Activated CD4-positive, alpha-beta T cell treated with anti-CD3 and anti-CD28 coated beads, Interleukin-2, amount 50 U/mL, for 24 hours (primary cell): Measurements from ENCODE around the gene DOCK2.
"Not testable (repeated sequence)": the region's sequence is repeated elsewhere in the genome, so short reads cannot be mapped to it uniquely, and the experiment has no call there.

ENCODE experiments used
- DNase-seq, 2 donors: peaks; one replicate each; pipeline ENCODE4 v3.0.0-alpha.2; 2020; ENCODE audit warnings: low read depth in 1 of 2, low spot score in 1 of 2

The DOCK2 gene

DNA sequence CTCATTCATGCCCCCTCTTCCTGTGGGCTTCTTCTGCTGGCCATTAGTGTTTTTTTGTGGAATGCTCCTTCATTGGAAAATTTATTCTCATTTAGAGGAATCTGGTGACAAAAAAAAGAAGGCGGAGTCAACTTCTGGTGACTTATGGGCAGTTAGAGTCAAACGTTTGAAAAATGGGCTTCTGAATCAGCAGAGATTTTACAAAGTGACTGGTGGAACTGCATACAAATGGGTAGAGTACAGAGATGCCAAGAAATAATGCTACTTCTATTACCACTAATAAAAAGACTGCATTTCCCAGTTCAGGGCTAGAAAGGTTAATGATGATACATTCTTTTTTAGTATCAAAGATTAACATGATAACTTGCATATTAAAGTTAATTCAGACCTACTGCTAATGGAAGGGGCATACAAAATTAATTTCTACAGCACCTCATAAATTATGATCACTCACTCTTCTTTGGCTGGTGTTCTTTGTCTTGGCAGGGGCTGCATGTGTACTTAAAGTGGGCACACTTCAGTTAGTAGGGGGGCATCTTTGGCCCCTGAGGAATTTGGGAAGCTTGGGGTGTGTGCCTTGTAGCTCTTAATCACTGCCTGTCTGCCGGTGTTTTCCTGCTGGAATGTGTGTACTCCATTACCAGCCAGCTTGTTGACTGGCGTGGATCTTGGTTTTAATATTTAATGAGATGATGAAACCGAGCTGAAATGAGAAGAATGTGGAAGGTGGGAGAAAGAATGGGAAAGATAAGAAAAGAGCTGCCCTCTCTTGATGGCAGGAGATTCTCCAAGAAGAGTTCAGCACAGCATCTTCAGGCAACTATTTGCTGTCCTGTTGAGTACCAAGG is 148.9 kb downstream of the DOCK2 start:
- DNase-seq, result no peak

DNA sequence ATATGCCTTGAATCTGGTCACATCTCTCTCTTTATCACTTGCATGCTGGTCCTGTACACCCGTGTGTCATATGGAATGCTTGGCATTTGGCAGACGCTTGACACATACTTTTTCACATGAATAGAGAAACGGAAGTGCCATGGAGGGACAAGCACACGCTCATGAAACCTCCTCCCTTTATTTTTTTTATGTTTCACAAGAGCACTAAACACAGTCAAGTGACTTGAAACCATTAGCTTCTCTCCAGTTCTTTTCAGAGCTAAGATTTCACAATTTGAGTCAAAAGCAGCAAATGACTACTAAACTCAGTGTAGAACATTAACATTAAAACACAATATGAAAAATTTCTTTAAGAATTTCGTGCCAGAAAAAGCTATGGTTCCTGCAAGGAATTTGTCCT is 151.1 kb downstream of the DOCK2 start:
- no peak for DNase-seq

GRCh38 chr5:169789417-169789940 is 152.4 kb downstream of the DOCK2 start:
- no peak for DNase-seq

DNA sequence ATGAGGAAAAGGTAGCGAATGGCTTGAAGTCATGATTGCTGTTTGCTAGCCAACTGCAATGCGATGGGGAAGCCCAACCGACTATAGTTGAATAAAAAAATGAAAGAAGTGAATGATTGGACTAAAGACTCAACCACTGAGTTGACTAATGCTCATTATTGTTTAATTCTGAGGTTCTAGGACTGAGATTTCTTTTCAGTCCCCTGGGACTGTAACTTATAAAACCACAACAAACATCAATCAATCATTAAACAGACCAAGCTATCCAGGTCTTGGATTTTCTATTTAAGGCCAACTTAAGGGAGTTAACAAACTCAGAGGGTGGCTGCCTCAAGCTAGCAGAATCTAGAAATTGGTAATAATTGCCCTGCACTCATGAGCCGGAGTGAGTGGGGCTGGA is 154.2 kb downstream of the DOCK2 start:
- no peak for DNase-seq

GRCh38 chr5:169795338-169795737 is 158.3 kb downstream of the DOCK2 start:
- no peak for DNase-seq

DNA sequence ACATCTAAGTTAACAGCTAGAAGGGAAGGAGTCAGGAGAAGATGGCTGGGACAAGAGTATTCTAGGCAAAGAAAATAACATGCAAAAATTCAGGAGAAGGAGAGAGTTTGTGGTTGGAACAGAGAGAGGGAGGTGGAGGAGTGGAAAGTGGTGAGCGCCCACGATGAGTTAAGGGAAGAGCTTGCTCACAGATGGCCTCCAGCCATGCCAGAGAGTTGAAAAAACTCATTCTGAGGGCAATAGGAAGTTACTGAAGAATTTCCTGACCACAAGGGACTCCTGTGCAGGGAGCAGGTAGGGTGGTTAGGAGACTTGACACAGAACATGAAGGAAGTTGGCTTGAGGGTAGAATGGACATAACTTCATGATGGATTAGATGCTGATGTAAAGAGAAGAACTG is 159.7 kb downstream of the DOCK2 start:
- no peak for DNase-seq

- DNase-seq, result no peak
These were observed 160.5 kb downstream of the DOCK2 start for GRCh38 chr5:169797577-169797976.

GRCh38 chr5:169798438-169798837 is 161.4 kb downstream of the DOCK2 start:
- DNase-seq, result no peak

DNA sequence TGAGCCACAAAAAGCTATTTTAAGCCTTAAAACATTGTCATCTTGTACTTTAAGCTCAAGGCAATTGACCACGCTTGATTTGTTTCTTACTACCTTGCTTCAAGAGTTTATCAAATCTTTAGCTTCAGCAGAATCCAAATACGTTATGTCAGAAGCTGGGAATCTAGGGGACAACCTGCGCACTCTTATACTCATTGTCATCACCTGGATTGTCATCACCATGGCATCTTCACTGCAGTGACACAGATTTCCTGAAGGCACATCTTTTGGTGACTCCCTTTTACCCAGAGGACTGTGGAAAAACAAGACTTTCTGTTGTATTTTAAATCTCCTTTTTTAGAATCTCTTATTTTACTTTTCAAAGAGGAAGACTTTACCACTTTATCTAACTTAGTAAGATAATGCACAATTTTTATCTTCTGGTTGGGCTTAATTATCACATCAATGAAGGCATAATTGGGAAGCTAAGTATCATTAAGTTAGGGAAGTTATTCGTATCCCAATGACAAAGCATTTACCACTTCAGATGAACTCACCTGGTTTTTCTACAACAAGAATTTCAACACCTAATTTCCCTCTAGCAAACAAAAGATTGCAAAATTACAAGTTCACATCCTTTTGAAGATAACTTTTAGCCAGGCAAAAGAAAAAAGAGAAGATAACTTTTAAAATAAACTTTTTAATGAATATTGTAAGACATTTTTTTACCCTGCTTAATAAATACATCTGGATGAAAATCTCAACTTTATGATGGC is 162.0 kb downstream of the DOCK2 start:
- no peak for DNase-seq

DNA sequence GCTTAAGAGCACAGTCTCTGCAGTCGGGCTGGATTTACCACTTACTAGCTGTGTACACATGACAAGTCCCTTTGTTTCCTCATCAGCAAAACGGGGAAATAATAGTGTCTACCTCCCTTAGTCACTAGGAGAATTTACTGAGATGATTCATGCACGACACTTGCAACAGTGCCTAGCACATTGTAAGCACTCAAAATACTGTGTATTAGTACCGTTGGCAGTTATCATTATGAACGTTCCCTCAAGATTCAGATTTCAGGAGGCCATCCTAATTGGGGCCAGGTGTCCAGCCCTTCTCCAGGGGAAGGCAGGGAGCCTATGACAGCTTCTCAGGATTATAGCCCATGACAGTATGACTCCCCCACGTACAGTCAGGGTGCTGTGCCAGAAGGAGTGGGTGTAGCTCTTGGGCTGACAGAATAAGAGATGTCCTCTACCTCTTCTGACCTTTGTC is 164.3 kb downstream of the DOCK2 start:
- no peak for DNase-seq

DNA sequence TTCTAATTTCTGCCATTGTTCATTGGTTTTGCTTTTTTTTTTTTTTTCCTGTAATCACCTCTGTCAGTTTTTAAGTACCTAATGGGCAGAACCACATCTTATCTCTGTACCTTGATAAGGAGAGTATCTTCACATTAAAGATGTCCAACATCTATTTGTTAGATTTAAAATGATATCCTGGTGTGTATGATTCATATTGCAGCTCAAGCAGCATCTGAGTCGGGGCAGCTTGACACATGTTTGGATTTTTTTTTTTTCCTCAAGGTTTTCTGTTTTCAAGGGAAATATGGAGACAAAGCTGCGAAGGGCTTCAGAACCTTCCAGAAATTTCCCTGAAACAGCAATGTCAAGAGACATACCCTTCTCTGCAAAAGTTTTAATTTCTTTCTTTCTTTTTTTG is 164.7 kb downstream of the DOCK2 start:
- DNase-seq, result no peak

DNA sequence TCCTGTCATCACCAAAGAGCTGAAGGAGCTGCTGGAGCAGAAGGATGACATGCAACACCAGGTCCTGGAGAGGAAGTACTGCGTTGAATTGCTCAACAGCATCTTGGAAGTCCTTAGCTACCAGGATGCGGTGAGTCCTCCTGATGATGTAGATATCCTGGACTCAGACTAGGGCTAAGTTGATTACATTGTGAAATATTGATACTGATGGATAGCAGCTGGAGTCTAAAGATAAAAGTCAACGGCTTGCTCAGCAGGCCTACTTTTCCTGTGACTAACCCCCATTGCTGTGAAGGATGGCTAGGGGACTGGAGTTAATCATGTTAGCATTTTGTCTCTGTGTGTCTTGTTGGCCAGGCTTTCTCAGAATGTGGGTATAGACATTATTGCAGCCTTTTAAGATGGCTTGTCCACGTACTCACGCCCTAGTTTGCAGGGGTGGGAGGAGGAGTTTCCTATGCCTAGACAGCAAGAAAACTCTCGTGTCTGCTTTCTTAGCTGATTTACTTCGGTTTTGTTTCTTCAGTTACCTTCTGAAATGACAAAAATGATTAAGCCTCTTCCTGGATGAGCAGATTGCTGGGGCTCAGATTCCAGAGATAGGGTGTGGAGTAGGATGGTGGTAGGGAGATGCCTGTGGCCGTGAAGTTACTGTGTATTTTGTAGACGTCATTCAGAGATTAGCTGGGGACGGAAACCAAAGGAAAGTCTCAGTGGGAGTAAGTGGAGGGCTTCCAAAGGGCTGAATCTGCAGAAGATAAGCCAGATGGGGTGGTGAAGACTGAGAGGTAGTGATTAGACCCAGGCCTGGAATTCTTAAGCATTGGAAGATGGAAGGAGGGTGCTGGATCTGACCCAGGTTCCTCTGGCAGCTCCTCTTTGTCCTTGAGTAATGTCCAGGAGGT is 166.3 kb downstream of the DOCK2 start:
- DNase-seq, result no peak

DNA sequence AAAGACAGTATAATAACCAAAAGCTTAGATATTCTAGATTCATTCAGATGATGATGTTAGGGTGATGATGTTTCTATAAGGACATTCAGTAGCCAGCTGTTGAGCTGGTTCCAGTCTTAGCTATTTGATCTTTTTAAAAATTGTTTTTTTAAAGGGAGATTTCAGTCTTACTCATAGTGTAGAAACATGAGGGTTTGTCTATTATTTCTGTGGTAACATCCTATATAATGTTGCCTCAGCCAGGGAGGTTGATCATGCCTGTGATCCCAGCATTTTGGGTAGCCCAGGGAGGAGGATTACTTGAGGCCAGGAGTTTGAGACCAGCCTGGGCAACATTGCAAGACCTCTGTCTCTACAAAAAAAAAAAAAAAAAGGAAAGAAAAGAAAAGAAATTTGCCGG is 167.8 kb downstream of the DOCK2 start:
- DNase-seq, result no peak

DNA sequence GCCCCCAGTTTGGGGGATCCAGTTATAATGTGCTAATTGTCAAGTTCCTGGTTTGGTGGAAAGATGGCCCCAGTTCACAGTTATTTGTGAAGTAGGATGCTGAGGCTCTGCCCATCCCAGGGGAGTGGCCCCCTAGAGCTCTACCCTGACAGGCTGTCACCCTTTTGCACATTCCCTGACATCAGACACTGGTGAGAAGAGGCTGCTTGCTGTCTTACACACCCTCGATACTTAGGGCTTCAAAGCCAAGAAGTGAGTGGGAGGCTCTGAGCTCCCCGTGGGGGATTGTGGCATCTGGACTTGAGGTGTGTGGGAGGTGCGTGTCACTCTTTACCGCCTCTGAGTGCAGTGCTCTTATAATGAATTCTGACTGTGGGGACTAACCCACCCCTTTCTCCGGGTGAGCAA is 168.5 kb downstream of the DOCK2 start:
- peak; percentile 9 to 48 for DNase-seq

DNA sequence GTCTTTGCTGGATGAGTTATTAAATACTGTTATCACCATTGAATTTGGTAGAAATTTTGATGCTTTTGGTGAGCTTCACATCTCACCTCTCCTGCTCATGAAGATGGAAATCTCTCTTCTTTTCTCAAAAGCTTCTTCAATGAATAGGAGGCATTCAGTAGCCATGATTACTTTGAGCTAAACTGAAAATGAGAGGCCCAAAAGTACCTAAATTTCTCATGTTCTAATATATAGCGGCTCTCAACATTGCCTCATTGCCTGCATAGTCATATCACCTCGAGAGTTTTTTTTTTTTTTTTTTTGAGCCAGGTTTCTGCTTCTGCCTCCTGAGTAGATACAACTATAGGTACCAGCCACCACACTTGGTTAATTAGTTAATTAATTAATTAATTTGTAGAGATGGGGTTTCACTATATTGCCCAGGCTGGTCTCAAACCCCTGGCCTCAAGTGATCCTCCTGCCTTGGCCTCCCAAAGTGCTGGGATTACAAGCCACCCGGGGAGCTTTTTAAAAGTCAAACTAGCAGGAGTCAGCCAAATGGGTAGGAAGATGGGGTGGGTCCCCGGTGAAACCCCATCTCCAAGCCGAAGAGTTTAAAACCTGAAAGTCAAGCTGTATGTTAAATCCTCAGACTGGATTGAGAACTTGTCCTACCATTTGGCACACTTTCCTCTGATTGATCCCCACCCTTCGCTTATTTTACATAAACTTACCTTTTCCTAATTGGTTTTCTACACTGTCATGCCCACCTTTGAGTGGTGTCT is 169.0 kb downstream of the DOCK2 start:
- no peak for DNase-seq

- DNase-seq, result no peak
These were observed 171.1 kb downstream of the DOCK2 start for GRCh38 chr5:169808118-169808581.

DNA sequence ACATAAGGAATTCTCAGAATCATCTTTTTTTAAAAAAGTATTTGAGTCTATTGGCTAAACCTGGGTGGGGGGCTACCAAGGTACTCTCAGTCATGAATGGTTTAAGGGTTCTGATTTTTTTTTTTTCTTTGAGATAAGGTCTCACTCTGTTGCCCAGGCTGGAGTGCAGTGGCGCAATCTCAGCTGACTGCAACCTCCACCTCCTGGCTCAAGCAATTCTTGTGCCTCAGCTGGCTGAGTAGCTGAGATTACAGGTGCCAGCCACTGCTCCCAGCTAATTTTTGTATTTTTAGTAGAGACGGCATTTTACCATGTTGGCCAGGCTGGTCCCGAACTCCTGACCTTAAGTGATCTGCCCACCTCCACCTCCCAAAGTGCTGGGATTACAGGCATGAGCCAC is 171.8 kb downstream of the DOCK2 start:
- not testable (repeated sequence) for DNase-seq

- no peak for DNase-seq
These were observed 172.2 kb downstream of the DOCK2 start for GRCh38 chr5:169809281-169809680.

- DNase-seq, result no peak
These were observed 173.4 kb downstream of the DOCK2 start for GRCh38 chr5:169810524-169810923.

DNA sequence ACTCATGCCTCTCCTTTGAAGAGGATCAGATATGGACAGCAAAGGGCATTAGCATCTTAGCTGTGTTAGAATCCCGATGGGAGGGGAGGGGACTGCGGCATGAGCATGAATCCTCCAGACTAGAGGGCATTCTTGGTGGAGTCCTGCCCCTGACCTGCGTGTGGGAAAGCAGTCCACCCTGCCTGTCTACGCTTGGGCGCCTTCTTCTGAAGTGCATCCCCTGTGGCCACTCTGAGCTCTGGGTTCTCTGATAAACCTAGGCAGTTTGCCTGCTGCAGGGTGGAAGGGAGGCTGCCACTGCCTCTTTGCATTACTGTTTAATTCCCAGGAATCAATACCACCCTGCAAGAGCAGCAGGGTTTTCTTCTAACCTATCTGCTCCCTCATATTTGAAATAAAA is 173.9 kb downstream of the DOCK2 start:
- DNase-seq, result no peak
